NCI-H526 treated with DMSO at 0.1 percent for 48 hours (cell line): Measurements from ENCODE around the gene MEMO1.
"Not testable (repeated sequence)": the region's sequence is repeated elsewhere in the genome, so short reads cannot be mapped to it uniquely, and the experiment has no call there.

Experiments
- DNase-seq: peaks from one replicate; lab custom pipeline; 2025; lab: John Stamatoyannopoulos, UW

MEMO1 gene

GRCh38 chr2:31907491-31907890 lies 103.3 kb downstream of the MEMO1 start:
- not testable (repeated sequence) for DNase-seq

- DNase-seq, result peak; percentile 56
Observed at GRCh38 chr2:31903109-31903780, 107.6 kb downstream of the MEMO1 start.

GRCh38 chr2:31901900-31902299 lies 108.9 kb downstream of the MEMO1 start:
- DNase-seq, result no peak

- DNase-seq, result not testable (repeated sequence)
Observed at GRCh38 chr2:31900156-31900555, 110.7 kb downstream of the MEMO1 start.

GRCh38 chr2:31898346-31898745 lies 112.5 kb downstream of the MEMO1 start:
- not testable (repeated sequence) for DNase-seq

- not testable (repeated sequence) for DNase-seq
Observed at GRCh38 chr2:31897340-31897739, 113.5 kb downstream of the MEMO1 start.

GRCh38 chr2:31896293-31896692 lies 114.5 kb downstream of the MEMO1 start:
- DNase-seq, result no peak

GRCh38 chr2:31894656-31895055 lies 116.2 kb downstream of the MEMO1 start:
- no peak for DNase-seq

GRCh38 chr2:31893094-31893493 lies 117.7 kb downstream of the MEMO1 start:
- DNase-seq, result no peak

- no peak for DNase-seq
Observed at GRCh38 chr2:31889044-31889443, 121.8 kb downstream of the MEMO1 start.

- DNase-seq, result no peak
Observed at GRCh38 chr2:31888550-31888949, 122.3 kb downstream of the MEMO1 start.

- DNase-seq, result no peak
Observed at GRCh38 chr2:31886700-31887099, 124.1 kb downstream of the MEMO1 start.

- DNase-seq, result no peak
Observed at GRCh38 chr2:31877008-31877407, 133.8 kb downstream of the MEMO1 start.

- DNase-seq, result no peak
Observed at GRCh38 chr2:31874071-31874470, 136.7 kb downstream of the MEMO1 start.

GRCh38 chr2:31865215-31865614 lies 145.6 kb downstream of the MEMO1 start:
- no peak for DNase-seq

GRCh38 chr2:31863867-31864266 lies 146.9 kb downstream of the MEMO1 start:
- DNase-seq, result no peak

GRCh38 chr2:31863015-31863656 lies 147.7 kb downstream of the MEMO1 start:
- DNase-seq, result not testable (repeated sequence)

- DNase-seq, result no peak
Observed at GRCh38 chr2:31859959-31860358, 150.8 kb downstream of the MEMO1 start.

- no peak for DNase-seq
Observed at GRCh38 chr2:31853521-31853920, 157.3 kb downstream of the MEMO1 start.

GRCh38 chr2:31842150-31842549 lies 168.7 kb downstream of the MEMO1 start:
- not testable (repeated sequence) for DNase-seq

GRCh38 chr2:31835450-31835849 lies 175.4 kb downstream of the MEMO1 start:
- no peak for DNase-seq

GRCh38 chr2:31832363-31832762 lies 178.4 kb downstream of the MEMO1 start:
- DNase-seq, result no peak

- no peak for DNase-seq
Observed at GRCh38 chr2:31831585-31831984, 179.2 kb downstream of the MEMO1 start.

- DNase-seq, result no peak
Observed at GRCh38 chr2:31828891-31829290, 181.9 kb downstream of the MEMO1 start.
